Mesodermal cell (in vitro differentiated cells): Measurements from ENCODE around the gene TMEM190.

ENCODE experiments used
- H3K27ac ChIP-seq: 2 replicates; pipeline ENCODE4 v1.7.0; 2013; ENCODE audit warnings: mild to moderate bottlenecking, low read depth, low read length, moderate library complexity; ENCODE audit not compliant: severe bottlenecking
- H3K36me3 ChIP-seq: 2 replicates; pipeline ENCODE4 v1.7.1; 2013; ENCODE audit warnings: mild to moderate bottlenecking, low read length, moderate library complexity; ENCODE audit not compliant: control insufficient read depth, insufficient read depth
- H3K4me1 ChIP-seq: one replicate; pipeline ENCODE4 v1.7.1; 2013; ENCODE audit warnings: mild to moderate bottlenecking, low read length; ENCODE audit not compliant: insufficient read depth, control insufficient read depth, poor library complexity, severe bottlenecking
- H3K4me3 ChIP-seq: 2 replicates; pipeline ENCODE4 v1.7.0; 2013; ENCODE audit warnings: low read length, control low read depth, mild to moderate bottlenecking; ENCODE audit not compliant: insufficient read depth, poor library complexity, severe bottlenecking; ENCODE audit errors: extremely low read depth
- H3K9me3 ChIP-seq: 2 replicates; pipeline ENCODE4 v1.7.1; 2013; ENCODE audit warnings: mild to moderate bottlenecking, low read length, moderate library complexity; ENCODE audit not compliant: control insufficient read depth
- WGBS, 2 experiments: methylation state at CpG; one replicate each; pipeline ENCODE4 v1.1.5; 2013; ENCODE audit warnings: missing lambda C conversion rate in 2 of 2; ENCODE audit not compliant: insufficient coverage in 2 of 2; 5-methylcytosine and 5-hydroxymethylcytosine counted together

TMEM190 gene

DNA sequence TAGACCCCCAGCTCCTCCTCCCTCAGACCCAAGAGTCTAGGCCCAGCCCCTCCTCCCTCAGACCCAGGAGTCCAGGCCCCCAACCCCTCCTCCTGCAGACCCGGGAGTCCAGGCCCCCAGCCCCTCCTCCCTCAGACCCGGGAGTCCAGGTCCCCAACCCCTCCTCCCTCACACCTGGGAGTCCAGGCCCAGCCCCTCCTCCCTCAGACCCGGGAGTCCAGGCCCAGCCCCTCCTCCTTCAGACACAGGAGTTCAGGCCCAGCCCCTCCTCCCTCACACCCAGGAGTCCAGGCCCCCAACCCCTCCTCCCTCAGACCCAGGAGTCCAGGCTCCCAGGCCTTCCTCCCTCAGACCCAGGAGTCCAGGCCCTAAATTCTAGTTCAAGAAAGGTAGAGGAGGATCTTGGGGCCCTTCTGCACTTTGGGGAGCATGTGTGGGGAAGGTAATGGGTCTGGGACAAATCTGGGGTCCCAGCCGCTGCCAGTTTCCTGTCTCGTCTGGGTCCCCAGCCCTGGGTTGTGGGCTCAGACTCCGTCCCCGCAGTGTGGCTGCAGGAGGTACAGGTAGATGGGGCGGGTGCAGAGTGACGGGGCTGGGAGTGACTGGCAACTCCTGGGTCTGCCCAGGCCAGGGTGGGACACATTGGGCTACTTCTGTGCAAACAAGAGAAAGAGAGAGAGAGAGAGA, 3.2 kb upstream of the TMEM190 start:
- 36 to 39% methylated on average over 6 to 8 of the region's 9 CpGs for WGBS, 2 experiments

DNA sequence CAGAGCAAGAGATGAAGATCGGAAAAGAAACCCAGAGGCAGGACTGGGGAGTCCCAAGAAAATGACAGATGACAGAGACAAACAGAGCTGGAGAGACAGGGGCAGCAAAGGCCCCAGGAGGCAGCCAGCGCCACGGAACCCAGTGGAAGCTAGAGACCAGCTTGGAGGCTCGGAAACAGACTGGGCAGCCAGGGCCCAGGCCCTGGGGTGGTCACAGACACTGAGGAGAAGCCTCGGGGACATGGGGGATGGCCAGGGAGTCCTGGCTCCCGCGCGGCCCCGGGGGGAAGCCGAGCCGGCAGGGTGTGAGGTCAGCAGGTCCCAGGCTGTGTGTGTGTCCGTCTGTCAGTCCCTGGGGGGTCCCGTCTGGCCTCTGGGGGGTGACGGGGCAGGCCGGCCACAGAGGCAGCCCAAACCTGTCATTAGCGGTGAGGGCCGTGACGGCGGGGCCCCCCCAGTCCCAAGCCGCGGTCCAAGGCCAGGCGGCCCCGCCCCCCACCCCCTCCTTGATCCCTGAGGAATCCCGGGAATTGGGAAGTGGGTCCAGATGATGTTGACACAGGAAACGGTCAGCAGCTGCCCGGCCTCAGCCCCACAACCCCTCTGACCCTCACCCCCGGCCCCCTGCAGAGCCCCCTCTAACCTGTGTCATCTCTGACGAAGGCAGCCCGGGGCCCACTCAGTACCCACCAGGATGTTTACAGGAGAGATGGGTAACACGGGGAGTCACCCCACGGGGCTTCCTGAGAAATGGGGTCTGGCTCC, 2.5 kb upstream of the TMEM190 start:
- no peaks in the 10 kb centered on the region for H3K9me3 ChIP-seq
- 6% methylated on average over 17 to 18 of the region's 31 CpGs for WGBS, 2 experiments
- H3K36me3 ChIP-seq, result no peaks in the 10 kb centered on the region
- H3K4me1 ChIP-seq, result peaks cover 55% of the 10 kb centered on the region
- H3K27ac ChIP-seq, result peak overlapping the region; percentile 88
- H3K4me3 ChIP-seq, result no peak overlapping the region

More for the DNA sequence above, 3.2 kb upstream of the TMEM190 start:
- no peaks in the 10 kb centered on the region for H3K9me3 ChIP-seq
- peaks cover 56% of the 10 kb centered on the region for H3K4me1 ChIP-seq
- no peaks in the 10 kb centered on the region for H3K36me3 ChIP-seq
- peak overlapping the region; percentile 5 for H3K4me3 ChIP-seq
- H3K27ac ChIP-seq, result peak overlapping the region; percentile 88

- Histone ChIP-seq H3K9me3 (no peaks in the 10 kb centered on the region), H3K4me3 (no peak overlapping the region), H3K36me3 (no peaks in the 10 kb centered on the region), H3K27ac (no peak overlapping the region), H3K4me1 (peaks cover 43% of the 10 kb centered on the region)
- 21 to 26% methylated on average over 41 to 43 of the region's 43 CpGs for whole genome bisulfite sequencing, 2 experiments
These were observed 918 bp downstream of the TMEM190 start for GRCh38 chr19:55377356-55378131.

DNA sequence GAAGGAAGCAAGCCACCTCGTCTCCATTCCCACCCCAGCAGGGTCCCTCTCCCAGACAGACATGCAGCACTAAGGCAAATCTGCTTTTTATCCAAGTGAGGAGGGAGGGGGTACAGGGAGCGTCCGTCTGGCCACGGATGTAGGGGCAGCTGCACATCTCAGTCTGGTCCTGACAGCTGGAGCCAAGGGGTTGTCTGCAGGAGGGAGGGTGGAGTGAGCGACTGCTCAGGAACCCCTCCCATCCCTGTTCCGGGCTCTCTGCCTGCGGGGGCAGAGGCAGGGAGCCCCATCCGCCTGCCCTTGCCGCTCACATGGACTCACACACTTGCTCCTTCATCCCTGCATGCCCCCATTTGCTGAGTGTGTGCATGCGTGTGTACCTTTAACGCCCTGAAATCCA, 2.5 kb downstream of the TMEM190 start:
- Histone ChIP-seq H3K36me3 (no peaks in the 10 kb centered on the region), H3K27ac (no peak overlapping the region), H3K4me1 (peaks cover 28% of the 10 kb centered on the region), H3K4me3 (no peak overlapping the region), H3K9me3 (no peaks in the 10 kb centered on the region)
- 66 to 81% methylated on average over 3 to 10 of the region's 11 CpGs for WGBS, 2 experiments

DNA sequence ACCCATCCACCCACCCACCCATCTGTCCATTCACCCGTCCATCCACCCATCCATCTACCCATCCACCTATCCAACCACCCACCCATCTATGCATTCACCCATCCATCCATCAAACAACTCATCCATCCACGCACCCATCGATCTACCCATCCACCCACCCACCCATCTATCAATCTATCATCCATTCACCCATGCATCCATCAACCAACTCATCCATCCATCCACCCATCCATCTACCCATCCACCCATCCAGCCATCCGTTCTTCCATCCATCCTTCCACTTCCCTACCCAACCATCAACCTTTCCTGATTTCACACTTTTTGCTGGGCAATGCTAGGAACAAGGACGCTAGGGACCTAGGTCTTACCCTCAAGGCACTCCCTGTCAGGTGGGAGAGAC, 5.4 kb downstream of the TMEM190 start:
- Histone ChIP-seq H3K4me1 (peaks cover 13% of the 10 kb centered on the region), H3K27ac (no peak overlapping the region), H3K4me3 (no peak overlapping the region), H3K36me3 (peaks cover 7% of the 10 kb centered on the region), H3K9me3 (no peaks in the 10 kb centered on the region)
- WGBS, 2 experiments, result 91 to 97% methylated on average over 4 to 5 of the region's 5 CpGs

- Histone ChIP-seq H3K27ac (no peak overlapping the region), H3K4me1 (peaks cover 19% of the 10 kb centered on the region), H3K4me3 (no peak overlapping the region), H3K36me3 (peaks cover 13% of the 10 kb centered on the region), H3K9me3 (no peaks in the 10 kb centered on the region)
- 100% methylated on average over 2 of the region's 3 CpGs for WGBS, 2 experiments
These were observed 6.0 kb downstream of the TMEM190 start for GRCh38 chr19:55382522-55383054.

- Histone ChIP-seq H3K9me3 (no peaks in the 10 kb centered on the region), H3K4me3 (peak overlapping the region; percentile 97), H3K36me3 (peaks cover 22% of the 10 kb centered on the region), H3K4me1 (peaks cover 28% of the 10 kb centered on the region), H3K27ac (no peak overlapping the region)
- 5 to 6% methylated on average over 49 to 78 of the region's 88 CpGs for WGBS, 2 experiments
These were observed 6.9 kb downstream of the TMEM190 start for GRCh38 chr19:55383279-55384130.

DNA sequence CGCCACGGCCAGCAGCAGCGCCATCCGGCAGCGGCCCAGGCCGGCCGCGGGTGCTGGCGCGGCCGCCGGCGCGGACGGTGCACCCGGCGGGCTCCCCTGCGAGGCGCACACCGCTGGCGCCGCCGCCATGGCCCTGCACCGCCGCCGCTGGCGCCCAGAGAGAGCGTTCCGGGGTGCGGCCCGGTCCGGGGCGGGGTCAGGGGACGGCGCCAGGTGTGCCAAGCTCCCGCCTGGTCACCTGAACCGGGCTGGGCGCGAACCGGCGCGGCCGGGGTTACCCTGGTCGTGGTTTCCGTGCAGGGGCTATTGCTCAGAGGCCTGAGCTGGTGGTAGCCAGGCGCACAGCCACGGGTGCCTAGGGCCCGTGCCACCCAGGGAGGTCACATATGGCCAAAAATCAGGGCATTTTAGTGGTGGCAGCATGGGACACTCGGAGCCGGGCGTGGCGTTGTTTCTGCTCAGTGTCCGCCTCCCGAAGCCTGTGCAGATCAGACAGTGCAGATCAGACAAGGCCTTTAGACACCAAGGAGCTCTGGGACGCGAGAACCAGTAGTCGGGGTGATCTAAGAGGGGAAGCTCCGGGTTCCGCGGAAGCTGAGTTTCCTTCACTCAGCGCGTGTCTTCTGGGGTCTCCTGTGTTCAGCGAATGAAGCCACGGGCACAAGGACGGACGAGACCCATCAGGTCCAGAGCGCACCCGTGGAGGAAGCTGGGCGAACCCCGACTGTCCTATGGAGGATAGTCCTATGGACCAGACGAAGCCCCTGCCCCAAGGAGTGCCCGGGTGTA, 7.7 kb downstream of the TMEM190 start, which contains the start of gene TMEM238:
Gene TMEM238, minus strand, starts transcription at position 162 of the 789 bp plus-strand sequence. Its CDS starts 33 bp downstream, at position 129.
- H3K4me1 ChIP-seq, result peaks cover 32% of the 10 kb centered on the region
- peaks cover 31% of the 10 kb centered on the region for H3K36me3 ChIP-seq
- no peaks in the 10 kb centered on the region for H3K9me3 ChIP-seq
- peak within 1 kb of the TSS; percentile 97 for H3K4me3 ChIP-seq
- peak within 1 kb of the TSS; percentile 92 for H3K27ac ChIP-seq
- 40 to 45% methylated on average over 71 to 72 of the region's 72 CpGs for WGBS, 2 experiments

DNA sequence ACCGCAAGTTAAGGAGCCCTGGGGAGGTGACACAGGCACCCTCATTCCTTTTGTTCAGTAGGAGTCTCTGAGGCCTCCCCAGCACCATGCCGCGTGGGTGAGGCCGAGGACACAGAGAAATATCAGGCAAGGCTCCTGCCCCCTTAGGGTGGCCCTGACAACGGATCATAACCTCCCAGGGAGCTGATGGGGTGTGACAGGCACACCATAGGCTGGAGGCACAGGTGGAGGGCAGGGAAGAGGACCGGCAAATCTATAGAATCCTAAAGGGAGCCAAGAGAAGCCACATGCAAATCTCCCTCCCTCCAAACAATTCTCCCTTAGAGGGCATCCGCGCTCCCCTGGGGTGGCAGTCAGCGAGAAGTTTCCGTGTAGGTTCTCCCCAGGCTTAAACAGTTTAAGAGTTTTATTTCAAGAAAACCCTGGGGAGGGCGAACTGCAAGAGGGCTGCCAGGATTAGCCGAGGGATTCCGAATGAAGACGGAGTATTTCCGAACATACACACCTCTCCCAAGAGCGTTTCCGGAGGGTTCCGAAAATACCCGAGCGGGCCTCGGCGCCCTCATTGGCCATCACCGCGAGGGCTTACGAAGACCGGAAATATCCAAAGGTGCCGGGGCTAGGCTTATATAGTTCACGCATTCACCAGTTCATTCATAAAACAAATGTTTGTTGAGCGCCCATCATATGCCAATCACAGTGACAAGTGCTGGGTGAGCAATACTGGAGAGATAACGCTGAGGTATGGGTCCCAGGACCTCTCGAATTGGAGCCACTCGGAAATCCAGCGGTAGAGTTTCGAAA, 8.5 kb downstream of the TMEM190 start:
- H3K4me3 ChIP-seq, result peak overlapping the region; percentile 97
- 10% methylated on average over 27 to 33 of the region's 34 CpGs for WGBS, 2 experiments
- H3K36me3 ChIP-seq, result peaks cover 38% of the 10 kb centered on the region
- peak overlapping the region; percentile 92 for H3K27ac ChIP-seq
- no peaks in the 10 kb centered on the region for H3K9me3 ChIP-seq
- H3K4me1 ChIP-seq, result peaks cover 38% of the 10 kb centered on the region
